Thoracic aorta (tissue), 2 donors: Measurements from ENCODE around the gene CHD1L. TPM values are rescaled to one million over a fixed set of nuclear protein-coding genes. Genes with fewer than 3 reads are reported as not detected.
A peak's percentile ranks its signal among the peaks of the same experiment; 100 is the strongest.

Experiments used
- ATAC-seq: fragments of 150-250 bp; one replicate; pipeline ENCODE4 v1.8.0; 2017; ENCODE audit warnings: low read depth; ENCODE audit not compliant: insufficient number of reproducible peaks, low FRiP score
- DNase-seq: peaks from one replicate; pipeline ENCODE4 v3.0.0-alpha.2; 2020; ENCODE audit warnings: low spot score
- H3K27ac ChIP-seq, 2 donors: fragments of 200-600 bp; sonication (generic); 1 replicate in 1 of 2; 2 replicates in 1 of 2; pipeline ENCODE4 v1.5.1; 2016; ENCODE audit warnings: mild to moderate bottlenecking in 2 of 2, moderate library complexity in 2 of 2
- H3K27me3 ChIP-seq: fragments of 200-600 bp; sonication (generic); replicated peaks from 2 replicates; pipeline ENCODE4 v1.6.0; 2016; ENCODE audit warnings: mild to moderate bottlenecking; ENCODE audit not compliant: insufficient read depth
- H3K36me3 ChIP-seq: fragments of 200-600 bp; sonication (generic); one replicate; pipeline ENCODE4 v1.5.1; 2016
- H3K4me1 ChIP-seq, 2 donors: fragments of 200-600 bp; sonication (generic); 1 replicate in 1 of 2; 2 replicates in 1 of 2; pipeline versions ENCODE4 v1.5.1 to v1.6.0; 2016; ENCODE audit warnings: low read depth in 2 of 2, mild to moderate bottlenecking in 1 of 2; ENCODE audit not compliant: control insufficient read depth in 1 of 2
- H3K4me3 ChIP-seq: fragments of 200-600 bp; sonication (generic); 2 replicates; pipeline ENCODE4 v1.5.1; 2016; ENCODE audit warnings: mild to moderate bottlenecking
- H3K9me3 ChIP-seq: fragments of 200-600 bp; sonication (generic); 2 replicates; pipeline ENCODE4 v1.5.1; 2016
- CTCF ChIP-seq: fragments of 200-600 bp; sonication (generic); IDR thresholded peaks from one replicate; pipeline ENCODE4 v1.5.1; 2019; ENCODE audit warnings: antibody characterized with exemption
- total RNA-seq, 2 donors: library from RNA; depleted of rRNA; stranded (reverse); fragments of >200 nt; gene quantifications; one replicate each; pipeline versions ENCODE4 v1.1.0 to v1.2.3, GENCODE V29; 2016

Gene CHD1L
- total RNA-seq, 2 donors from 2014 or later: 36.6 to 50.8 TPM

DNA sequence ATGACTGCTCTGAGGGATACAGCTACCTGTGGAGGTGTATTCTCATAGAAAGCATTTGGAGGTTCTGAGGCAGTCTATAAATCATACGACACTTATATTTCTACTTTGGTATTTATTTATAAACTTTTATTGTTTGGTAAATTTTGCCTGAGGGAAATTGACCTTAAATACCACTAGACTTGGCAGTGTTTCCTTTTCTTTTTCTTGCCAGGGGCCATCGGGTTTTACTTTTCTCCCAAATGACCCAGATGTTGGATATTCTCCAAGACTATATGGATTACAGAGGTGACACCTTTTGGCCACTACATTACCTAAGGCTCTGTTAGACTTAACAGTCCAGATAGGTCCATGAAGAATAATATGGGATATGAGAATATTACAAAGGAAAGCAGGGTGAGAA lies 28.2 kb downstream of the CHD1L start:
- no peak for TF ChIP-seq CTCF
- H3K27me3 ChIP-seq: no peaks in the 10 kb centered on the region
- no peak overlapping the region for H3K4me3 ChIP-seq
- peaks cover 30% of the 10 kb centered on the region for H3K36me3 ChIP-seq
- H3K9me3 ChIP-seq: no peaks in the 10 kb centered on the region
- H3K27ac ChIP-seq: no peak overlapping the region
- DNase-seq (no peak), ATAC-seq (no peak)
- peaks cover 8 to 16% of the 10 kb centered on the region in 2 donors for H3K4me1 ChIP-seq

- Histone ChIP-seq H3K4me1 (peaks cover 8 to 16% of the 10 kb centered on the region in 2 donors), H3K36me3 (peaks cover 36% of the 10 kb centered on the region), H3K4me3 (no peak overlapping the region), H3K9me3 (no peaks in the 10 kb centered on the region), H3K27ac (no peak overlapping the region), H3K27me3 (no peaks in the 10 kb centered on the region)
- ATAC-seq (no peak), DNase-seq (no peak)
- TF ChIP-seq CTCF: no peak
Observed at GRCh38 chr1:147272042-147272441, 29.6 kb downstream of the CHD1L start.

DNA sequence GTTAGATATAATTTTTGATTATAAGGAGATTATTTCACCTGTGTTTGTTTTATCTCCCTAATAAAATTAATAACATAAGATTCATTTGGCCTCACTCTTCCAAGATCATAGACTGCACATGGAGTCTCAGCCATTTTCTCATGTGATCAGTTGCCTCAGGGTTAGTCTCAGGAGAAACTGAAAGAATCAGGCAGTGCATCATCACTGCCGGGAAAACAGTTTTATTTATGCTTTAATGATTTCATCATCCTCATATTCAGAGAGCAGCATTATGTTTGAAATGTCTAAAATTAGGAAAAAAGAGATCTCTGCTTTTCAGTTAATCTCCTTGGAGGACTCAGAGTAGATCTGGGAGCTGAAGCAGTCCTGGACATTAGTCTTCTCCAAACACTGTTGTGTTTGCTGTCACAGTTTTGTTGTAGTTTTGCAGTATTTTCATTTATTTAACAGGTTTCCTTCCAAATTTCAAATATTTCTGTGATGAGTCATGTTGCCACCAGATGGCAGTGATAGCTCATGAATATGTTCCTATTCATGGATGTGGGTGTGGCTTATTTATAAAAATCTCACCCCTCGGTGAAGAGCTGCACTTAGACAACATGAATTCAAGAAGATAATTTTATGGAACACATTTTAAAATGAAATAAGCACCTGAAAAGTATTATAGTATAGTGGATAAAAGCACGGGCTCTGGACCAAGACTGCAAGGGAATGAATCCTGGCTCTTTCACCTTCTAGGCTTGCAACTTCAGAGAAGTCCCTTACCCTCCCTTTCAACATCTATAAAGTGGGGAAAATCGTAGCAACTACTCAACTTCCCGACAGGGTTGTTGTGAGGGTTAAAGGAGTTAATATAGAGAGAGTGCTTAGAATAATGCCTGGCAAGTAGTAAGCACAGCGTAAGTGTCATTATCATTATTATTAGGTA lies 31.2 kb downstream of the CHD1L start:
- Histone ChIP-seq H3K27ac (peak overlapping the region; percentile 10 to 20), H3K4me1 (peaks cover 8 to 16% of the 10 kb centered on the region in 2 donors), H3K36me3 (peaks cover 28% of the 10 kb centered on the region), H3K27me3 (no peaks in the 10 kb centered on the region), H3K9me3 (no peaks in the 10 kb centered on the region), H3K4me3 (peak overlapping the region; percentile 29)
- DNase-seq: no peak
- TF ChIP-seq CTCF: peak; percentile 33
- peak; percentile 78 for ATAC-seq

- no peak overlapping the region for H3K4me3 ChIP-seq
- H3K27ac ChIP-seq: no peak overlapping the region
- H3K36me3 ChIP-seq: peaks cover 20% of the 10 kb centered on the region
- no peaks in the 10 kb centered on the region for H3K4me1 ChIP-seq
- H3K27me3 ChIP-seq: no peaks in the 10 kb centered on the region
- ATAC-seq (no peak), DNase-seq (no peak)
- H3K9me3 ChIP-seq: no peaks in the 10 kb centered on the region
- no peak for TF ChIP-seq CTCF
Observed at GRCh38 chr1:147281950-147282349, 39.5 kb downstream of the CHD1L start.

- no peak overlapping the region for H3K27ac ChIP-seq
- no peaks in the 10 kb centered on the region for H3K4me1 ChIP-seq
- TF ChIP-seq CTCF: no peak
- H3K9me3 ChIP-seq: no peaks in the 10 kb centered on the region
- H3K27me3 ChIP-seq: no peaks in the 10 kb centered on the region
- no peak for DNase-seq
- no peak overlapping the region for H3K4me3 ChIP-seq
- H3K36me3 ChIP-seq: peaks cover 30% of the 10 kb centered on the region
- no peak for ATAC-seq
Observed at GRCh38 chr1:147283011-147283410, 40.5 kb downstream of the CHD1L start.
